HL-60 (cell line): ENCODE measurements around the gene ANKRD6.

Source experiments
- DNase-seq, 2 experiments: peaks; one replicate each; pipeline ENCODE4 v3.0.0-alpha.2; 2010 to 2020; ENCODE audit warnings: low read depth in 1 of 2, low spot score in 1 of 2
- H3K27ac ChIP-seq: fragments of 250-450 bp; sonication (Bioruptor Pico); replicated peaks from 2 replicates; pipeline ENCODE4 v1.5.1; 2020; ENCODE audit warnings: mild to moderate bottlenecking, moderate library complexity
- H3K27me3 ChIP-seq: fragments of 250-450 bp; sonication (Bioruptor Pico); 2 replicates; pipeline ENCODE4 v1.5.1; 2021; ENCODE audit warnings: mild to moderate bottlenecking, moderate library complexity; ENCODE audit not compliant: insufficient read depth, poor library complexity, severe bottlenecking
- H3K4me3 ChIP-seq: replicated peaks from 2 replicates; pipeline ENCODE4 v1.5.1; 2011; ENCODE audit warnings: mild to moderate bottlenecking, control low read depth, low read length; ENCODE audit not compliant: insufficient read depth
- GABPA ChIP-seq: IDR thresholded peaks from 2 replicates; pipeline ENCODE4 v1.6.1; 2012; ENCODE audit warnings: low read depth
- POLR2AphosphoS5 ChIP-seq: IDR thresholded peaks from 2 replicates; pipeline ENCODE4 v1.6.1; 2012; ENCODE audit warnings: low read depth
- REST ChIP-seq: IDR thresholded peaks from 2 replicates; pipeline ENCODE4 v1.6.1; 2012; ENCODE audit warnings: low read depth; ENCODE audit not compliant: insufficient replicate concordance
- SPI1 ChIP-seq: IDR thresholded peaks from 2 replicates; pipeline ENCODE4 v1.6.1; 2012; ENCODE audit warnings: low read depth, mild to moderate bottlenecking, borderline replicate concordance
- TF ChIP-seq, protein P1 (sequence below): IDR thresholded peaks from one replicate; pipeline ENCODE4 v1.5.1; 2011; ENCODE audit warnings: low read length, control low read depth, inconsistent platforms; ENCODE audit not compliant: insufficient read depth

ANKRD6 gene

DNA sequence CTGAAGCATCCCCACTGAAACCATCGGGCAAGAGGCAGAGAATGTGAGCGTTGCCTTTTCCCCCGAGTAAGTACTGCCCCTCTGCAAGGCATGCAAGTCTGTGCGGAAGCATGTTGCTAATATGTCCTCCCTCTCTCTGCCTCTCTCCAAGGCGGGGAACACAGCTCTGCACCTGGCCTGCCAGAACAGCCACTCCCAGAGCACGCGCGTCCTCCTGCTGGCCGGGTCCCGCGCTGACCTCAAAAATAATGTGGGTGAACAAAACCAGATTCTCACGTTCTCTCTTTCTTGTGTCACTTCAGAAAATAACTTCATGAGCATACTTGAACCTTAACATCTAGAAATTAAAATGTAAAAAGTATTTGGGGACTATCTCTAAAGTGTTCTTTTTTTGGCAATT is 179.2 kb downstream of the ANKRD6 start:
- H3K27me3 ChIP-seq = no peaks in the 10 kb centered on the region
- DNase-seq = no peak
- no peak overlapping the region for H3K27ac ChIP-seq
- TF ChIP-seq, protein P1, sequence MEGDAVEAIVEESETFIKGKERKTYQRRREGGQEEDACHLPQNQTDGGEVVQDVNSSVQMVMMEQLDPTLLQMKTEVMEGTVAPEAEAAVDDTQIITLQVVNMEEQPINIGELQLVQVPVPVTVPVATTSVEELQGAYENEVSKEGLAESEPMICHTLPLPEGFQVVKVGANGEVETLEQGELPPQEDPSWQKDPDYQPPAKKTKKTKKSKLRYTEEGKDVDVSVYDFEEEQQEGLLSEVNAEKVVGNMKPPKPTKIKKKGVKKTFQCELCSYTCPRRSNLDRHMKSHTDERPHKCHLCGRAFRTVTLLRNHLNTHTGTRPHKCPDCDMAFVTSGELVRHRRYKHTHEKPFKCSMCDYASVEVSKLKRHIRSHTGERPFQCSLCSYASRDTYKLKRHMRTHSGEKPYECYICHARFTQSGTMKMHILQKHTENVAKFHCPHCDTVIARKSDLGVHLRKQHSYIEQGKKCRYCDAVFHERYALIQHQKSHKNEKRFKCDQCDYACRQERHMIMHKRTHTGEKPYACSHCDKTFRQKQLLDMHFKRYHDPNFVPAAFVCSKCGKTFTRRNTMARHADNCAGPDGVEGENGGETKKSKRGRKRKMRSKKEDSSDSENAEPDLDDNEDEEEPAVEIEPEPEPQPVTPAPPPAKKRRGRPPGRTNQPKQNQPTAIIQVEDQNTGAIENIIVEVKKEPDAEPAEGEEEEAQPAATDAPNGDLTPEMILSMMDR = no peak
- TF ChIP-seq POLR2AphosphoS5 = no peak
- H3K4me3 ChIP-seq = no peak overlapping the region

DNA sequence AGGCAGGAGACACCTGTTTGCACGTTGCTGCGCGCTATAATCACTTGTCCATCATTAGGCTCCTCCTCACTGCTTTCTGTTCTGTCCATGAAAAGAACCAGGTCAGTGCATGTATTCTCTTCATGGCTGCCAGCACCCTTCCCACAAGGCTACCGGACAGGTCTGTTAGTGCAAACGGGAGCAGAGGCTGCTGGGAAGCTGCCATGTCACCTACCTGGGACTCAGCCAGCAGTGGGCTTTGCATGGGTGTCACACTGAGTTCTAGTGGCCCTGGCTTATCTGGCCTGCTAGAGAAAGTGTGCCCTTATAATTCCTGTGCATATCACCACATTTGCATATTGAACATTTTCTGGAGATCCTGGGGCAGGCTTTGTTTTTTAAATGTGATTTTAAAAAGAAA is 180.8 kb downstream of the ANKRD6 start:
- H3K4me3 ChIP-seq = no peak overlapping the region
- TF ChIP-seq, protein P1 = no peak
- TF ChIP-seq GABPA (no peak), REST (no peak), SPI1 (no peak), POLR2AphosphoS5 (no peak)
- no peak overlapping the region for H3K27ac ChIP-seq
- no peaks in the 10 kb centered on the region for H3K27me3 ChIP-seq
- DNase-seq = no peak

GRCh38 chr6:89615882-89616281 is 182.9 kb downstream of the ANKRD6 start:
- TF ChIP-seq SPI1 = no peak
- no peak for TF ChIP-seq REST
- TF ChIP-seq GABPA = no peak
- no peak for TF ChIP-seq POLR2AphosphoS5
- TF ChIP-seq, protein P1 = no peak

GRCh38 chr6:89616531-89616930 is 183.6 kb downstream of the ANKRD6 start:
- no peak for DNase-seq
- TF ChIP-seq, protein P1 = no peak
- TF ChIP-seq GABPA (no peak), POLR2AphosphoS5 (no peak), REST (no peak), SPI1 (no peak)
- H3K27ac ChIP-seq = no peak overlapping the region
- H3K4me3 ChIP-seq = no peak overlapping the region
- no peaks in the 10 kb centered on the region for H3K27me3 ChIP-seq

More at GRCh38 chr6:89615882-89616281, 182.9 kb downstream of the ANKRD6 start:
- H3K27me3 ChIP-seq = no peaks in the 10 kb centered on the region
- no peak for DNase-seq
- no peak overlapping the region for H3K27ac ChIP-seq
- no peak overlapping the region for H3K4me3 ChIP-seq
